Calu3 (cell line): ENCODE measurements around the gene CHD1L. TPM values are rescaled to one million over a fixed set of nuclear protein-coding genes. Genes with fewer than 3 reads are reported as not detected.

Experiments
- BruUV-seq: library from RNA; stranded (reverse); fragments of 400-500 nt; replicated peaks from 2 replicates; lab custom pipeline; 2021; lab: Mats Ljungman, UMichigan
- CTCF ChIA-PET: fragments of 300-600 bp; sonication (Branson Sonifier 250); formaldehyde crosslinking; loops from one replicate; lab custom pipeline; 2022; ENCODE audit warnings: antibody characterized with exemption; lab: Charles Lee
- DNase-seq: peaks from one replicate; pipeline ENCODE4 v3.0.0; 2022
- H3K27ac Mint-ChIP-seq: one replicate; pipeline ENCODE4 v1.8.0; 2022; ENCODE audit warnings: mixed read lengths; ENCODE audit not compliant: unreplicated experiment
- H3K27me3 Mint-ChIP-seq: one replicate; pipeline ENCODE4 v1.8.0; 2022; ENCODE audit warnings: mixed read lengths; ENCODE audit not compliant: unreplicated experiment
- H3K36me3 Mint-ChIP-seq: one replicate; pipeline ENCODE4 v1.8.0; 2022; ENCODE audit warnings: mild to moderate bottlenecking, moderate library complexity, mixed read lengths; ENCODE audit not compliant: insufficient read depth, unreplicated experiment
- H3K4me1 Mint-ChIP-seq: one replicate; pipeline ENCODE4 v1.8.0; 2022; ENCODE audit warnings: mild to moderate bottlenecking, low read depth, mixed read lengths; ENCODE audit not compliant: unreplicated experiment
- H3K4me3 Mint-ChIP-seq: one replicate; pipeline ENCODE4 v1.8.0; 2022; ENCODE audit warnings: mild to moderate bottlenecking, low read depth, moderate library complexity, mixed read lengths; ENCODE audit not compliant: unreplicated experiment
- H3K9me3 Mint-ChIP-seq: one replicate; pipeline ENCODE4 v1.8.0; 2022; ENCODE audit warnings: low read depth, mixed read lengths; ENCODE audit not compliant: unreplicated experiment
- CTCF ChIP-seq: fragments of 200-600 bp; IDR thresholded peaks from one replicate; pipeline ENCODE4 v1.8.0; 2022; ENCODE audit warnings: antibody characterized with exemption; ENCODE audit not compliant: unreplicated experiment
- intact Hi-C: fragments of 100-400 bp; cut with micrococcal nuclease; formaldehyde crosslinking; loops from one replicate; pipeline ENCODE4 v1.10.0; 2022; ENCODE audit not compliant: unreplicated experiment
- total RNA-seq: library from RNA; stranded (reverse); gene quantifications from 2 replicates; pipeline ENCODE4 v1.2.3, GENCODE V29; 2022

Gene CHD1L
- total RNA-seq, 1 experiment from 2014 or later: 34.2 TPM

- Mint-ChIP-seq H3K9me3 (no peaks in the 10 kb centered on the region), H3K36me3 (no peaks in the 10 kb centered on the region), H3K4me3 (no peak overlapping the region), H3K4me1 (peaks cover 7% of the 10 kb centered on the region), H3K27me3 (no peaks in the 10 kb centered on the region), H3K27ac (no peak overlapping the region)
- no peak for TF ChIP-seq CTCF
- intact Hi-C loops: no loop called here
- no TSS peak for BruUV-seq
- DNase-seq: no peak
- CTCF ChIA-PET: no interaction called here
Measured at GRCh38 chr1:147209825-147210821, 32.4 kb upstream of the CHD1L start.

- Mint-ChIP-seq H3K9me3 (no peaks in the 10 kb centered on the region), H3K4me3 (no peak overlapping the region), H3K4me1 (peaks cover 15% of the 10 kb centered on the region), H3K27me3 (no peaks in the 10 kb centered on the region), H3K27ac (no peak overlapping the region), H3K36me3 (no peaks in the 10 kb centered on the region)
- intact Hi-C loops: no loop called here
- no peak for DNase-seq
- CTCF ChIA-PET: no interaction called here
- TF ChIP-seq CTCF: no peak
- BruUV-seq: no TSS peak
Measured at GRCh38 chr1:147210987-147211386, 31.5 kb upstream of the CHD1L start.

GRCh38 chr1:147211577-147211976 lies 30.9 kb upstream of the CHD1L start:
- H3K4me3 Mint-ChIP-seq: no peak overlapping the region
- CTCF ChIA-PET: no interaction called here

GRCh38 chr1:147213271-147213670 lies 29.2 kb upstream of the CHD1L start:
- intact Hi-C loops: no loop called here
- BruUV-seq: no TSS peak
- no peak overlapping the region for H3K4me3 Mint-ChIP-seq
- no peak for DNase-seq
- H3K9me3 Mint-ChIP-seq: no peaks in the 10 kb centered on the region
- peaks cover 17% of the 10 kb centered on the region for H3K4me1 Mint-ChIP-seq
- no peak for TF ChIP-seq CTCF
- CTCF ChIA-PET: no interaction called here
- no peak overlapping the region for H3K27ac Mint-ChIP-seq
- no peaks in the 10 kb centered on the region for H3K27me3 Mint-ChIP-seq
- no peaks in the 10 kb centered on the region for H3K36me3 Mint-ChIP-seq

More at GRCh38 chr1:147211577-147211976, 30.9 kb upstream of the CHD1L start:
- H3K36me3 Mint-ChIP-seq: no peaks in the 10 kb centered on the region
- H3K27me3 Mint-ChIP-seq: no peaks in the 10 kb centered on the region
- TF ChIP-seq CTCF: no peak
- no TSS peak for BruUV-seq
- intact Hi-C loops: no loop called here
- no peaks in the 10 kb centered on the region for H3K9me3 Mint-ChIP-seq
- DNase-seq: no peak
- H3K4me1 Mint-ChIP-seq: peaks cover 17% of the 10 kb centered on the region
- H3K27ac Mint-ChIP-seq: no peak overlapping the region
